IMR-90 (cell line): ENCODE data around the gene VRTN. TPM values are rescaled to one million over a fixed set of nuclear protein-coding genes. Genes with fewer than 3 reads are reported as not detected.

Source experiments
- ATAC-seq: fragments of 200-7000 bp; cut with Tn5 transposase; 2 replicates; pipeline ENCODE4 v1.9.1; 2020; ENCODE audit warnings: low read depth, mild to moderate bottlenecking, moderate library complexity
- BruUV-seq: library from RNA; stranded (reverse); fragments of 400-500 nt; replicated peaks from 2 replicates; lab custom pipeline; 2021; lab: Mats Ljungman, UMichigan
- CTCF ChIA-PET: fragments of 300-600 bp; formaldehyde crosslinking; extraction: SDS; loops from one replicate; lab custom pipeline; 2021; ENCODE audit warnings: antibody characterized with exemption; lab: Yijun Ruan, JAX
- POLR2A ChIA-PET: fragments of 300-600 bp; sonication (Branson Sonifier 250); formaldehyde crosslinking; loops from one replicate; lab custom pipeline; 2022; ENCODE audit warnings: antibody characterized with exemption; ENCODE audit not compliant: unreplicated experiment; lab: Charles Lee
- DNase-seq: peaks from one replicate; pipeline ENCODE4 v3.0.0; 2013
- H2AFZ ChIP-seq: replicated peaks from 2 replicates; pipeline ENCODE3; 2013; ENCODE audit warnings: low read length, mild to moderate bottlenecking; ENCODE audit not compliant: poor library complexity
- H2AK5ac ChIP-seq: 2 replicates; pipeline ENCODE4 v1.6.1; 2013; ENCODE audit warnings: low read depth, low read length, inconsistent platforms
- H2AK9ac ChIP-seq: replicated peaks from 2 replicates; pipeline ENCODE3; 2013; ENCODE audit warnings: mild to moderate bottlenecking, low read depth, low read length, moderate library complexity; ENCODE audit not compliant: poor library complexity
- H2BK120ac ChIP-seq: 2 replicates; pipeline ENCODE4 v1.6.1; 2013; ENCODE audit warnings: low read depth, low read length, inconsistent platforms
- H2BK15ac ChIP-seq: 3 replicates; pipeline ENCODE4 v1.6.1; 2013; ENCODE audit warnings: low read depth, low read length, inconsistent platforms
- H2BK20ac ChIP-seq: 2 replicates; pipeline ENCODE4 v1.6.1; 2013; ENCODE audit warnings: low read depth, mild to moderate bottlenecking, inconsistent platforms, low read length, moderate library complexity
- H2BK5ac ChIP-seq: 2 replicates; pipeline ENCODE4 v1.6.1; 2013; ENCODE audit warnings: mild to moderate bottlenecking, low read depth, low read length, inconsistent platforms; ENCODE audit not compliant: poor library complexity, severe bottlenecking
- H3K14ac ChIP-seq: replicated peaks from 2 replicates; pipeline ENCODE4 v1.6.1; 2013; ENCODE audit warnings: low read depth, low read length, inconsistent platforms
- H3K18ac ChIP-seq: 2 replicates; pipeline ENCODE4 v1.6.1; 2013; ENCODE audit warnings: low read depth, low read length, control low read depth
- H3K23ac ChIP-seq: 2 replicates; pipeline ENCODE4 v1.6.1; 2013; ENCODE audit warnings: low read depth, low read length, inconsistent platforms
- H3K27ac ChIP-seq: 2 replicates; pipeline ENCODE4 v1.5.1; 2013; ENCODE audit warnings: mild to moderate bottlenecking, control low read depth, low read length; ENCODE audit not compliant: insufficient read depth
- H3K27me3 ChIP-seq: 2 replicates; pipeline ENCODE4 v1.6.1; 2013; ENCODE audit warnings: low read length; ENCODE audit not compliant: control insufficient read depth, insufficient read depth
- H3K36me3 ChIP-seq: 2 replicates; pipeline ENCODE4 v1.6.1; 2013; ENCODE audit warnings: low read length, mixed read lengths; ENCODE audit not compliant: control insufficient read depth, insufficient read depth
- H3K4ac ChIP-seq: 2 replicates; pipeline ENCODE4 v1.6.1; 2013; ENCODE audit warnings: low read depth, low read length, inconsistent platforms
- H3K4me1 ChIP-seq: 2 replicates; pipeline ENCODE4 v1.6.1; 2013; ENCODE audit warnings: low read length, mixed read lengths; ENCODE audit not compliant: control insufficient read depth, insufficient read depth
- H3K4me2 ChIP-seq: 2 replicates; pipeline ENCODE4 v1.6.1; 2013; ENCODE audit warnings: low read depth, mild to moderate bottlenecking, control low read depth, low read length, moderate library complexity
- H3K4me3 ChIP-seq: 2 replicates; pipeline ENCODE4 v1.5.1; 2013; ENCODE audit warnings: low read depth, mild to moderate bottlenecking, control low read depth, low read length, moderate library complexity; ENCODE audit not compliant: insufficient read depth
- H3K56ac ChIP-seq: 2 replicates; pipeline ENCODE4 v1.6.1; 2013; ENCODE audit warnings: low read length, inconsistent platforms; ENCODE audit not compliant: insufficient read depth; ENCODE audit errors: extremely low read depth
- H3K79me1 ChIP-seq, 2 experiments: 2 replicates each; pipeline ENCODE4 v1.6.1; 2013; ENCODE audit warnings: low read length in 2 of 2, inconsistent platforms in 1 of 2, low read depth in 1 of 2
- H3K9ac ChIP-seq: 2 replicates; pipeline ENCODE4 v1.6.1; 2013; ENCODE audit warnings: low read depth, low read length, control low read depth
- H3K9me1 ChIP-seq: 2 replicates; pipeline ENCODE4 v1.6.1; 2013; ENCODE audit warnings: low read length, inconsistent platforms; ENCODE audit not compliant: insufficient read depth
- H3K9me3 ChIP-seq: 2 replicates; pipeline ENCODE4 v1.6.1; 2013; ENCODE audit warnings: low read length; ENCODE audit not compliant: control insufficient read depth, insufficient read depth
- H4K20me1 ChIP-seq: 2 replicates; pipeline ENCODE4 v1.6.1; 2013; ENCODE audit warnings: low read length, inconsistent platforms; ENCODE audit not compliant: insufficient read depth
- H4K5ac ChIP-seq: 2 replicates; pipeline ENCODE4 v1.6.1; 2013; ENCODE audit warnings: mild to moderate bottlenecking, low read depth, low read length, control low read depth
- H4K8ac ChIP-seq, 2 experiments: 2 replicates each; pipeline ENCODE4 v1.6.1; 2013; ENCODE audit warnings: low read depth in 2 of 2, low read length in 2 of 2, control low read depth in 1 of 2, inconsistent platforms in 1 of 2
- H4K91ac ChIP-seq: 2 replicates; pipeline ENCODE4 v1.6.1; 2013; ENCODE audit warnings: low read depth, low read length, inconsistent platforms; ENCODE audit not compliant: insufficient read depth
- BHLHE40 ChIP-seq: fragments of 150-350 bp; IDR thresholded peaks from 2 replicates; pipeline ENCODE4 v1.6.1; 2016; ENCODE audit warnings: mild to moderate bottlenecking, low read depth, low read length
- CEBPB ChIP-seq: IDR thresholded peaks from 2 replicates; pipeline ENCODE4 v1.6.1; 2012; ENCODE audit warnings: low read depth, low read length, improper control_type of control experiment
- CHD1 ChIP-seq: IDR thresholded peaks from 2 replicates; pipeline ENCODE4 v1.6.1; 2012; ENCODE audit warnings: low read depth, low read length, improper control_type of control experiment
- FOS ChIP-seq: fragments of 150-350 bp; IDR thresholded peaks from 2 replicates; pipeline ENCODE4 v1.6.1; 2016; ENCODE audit warnings: low read depth, low read length
- NFE2L2 ChIP-seq: fragments of 150-350 bp; IDR thresholded peaks from 2 replicates; pipeline ENCODE4 v1.6.1; 2016; ENCODE audit warnings: low read depth, mild to moderate bottlenecking, low read length
- POLR2A ChIP-seq: IDR thresholded peaks from 2 replicates; pipeline ENCODE4 v1.6.1; 2012; ENCODE audit warnings: mild to moderate bottlenecking, low read depth, low read length
- RAD21 ChIP-seq: IDR thresholded peaks from 2 replicates; pipeline ENCODE4 v1.6.1; 2012; ENCODE audit warnings: low read length, improper control_type of control experiment
- RCOR1 ChIP-seq: IDR thresholded peaks from 2 replicates; pipeline ENCODE4 v1.6.1; 2012; ENCODE audit warnings: mild to moderate bottlenecking, low read length, improper control_type of control experiment; ENCODE audit not compliant: insufficient replicate concordance
- RFX5 ChIP-seq: IDR thresholded peaks from 2 replicates; pipeline ENCODE4 v1.8.0; 2012; ENCODE audit warnings: low read depth, mild to moderate bottlenecking, low read length, moderate library complexity
- SMC3 ChIP-seq: fragments of 150-350 bp; IDR thresholded peaks from 2 replicates; pipeline ENCODE4 v1.6.1; 2016; ENCODE audit warnings: low read depth, mild to moderate bottlenecking, antibody characterized with exemption, low read length, moderate library complexity
- WGBS, 2 experiments: methylation state at CpG; one replicate each; pipeline versions ENCODE4 v1.1.5 to v1.1.7; 2013; ENCODE audit warnings: missing lambda C conversion rate in 2 of 2; ENCODE audit not compliant: insufficient read length in 1 of 2; ENCODE audit errors: extremely low coverage in 2 of 2; 5-methylcytosine and 5-hydroxymethylcytosine counted together
- dilution Hi-C: fragments of 300-500 bp; cut with HindIII; formaldehyde crosslinking; loops from one replicate; pipeline ENCODE4 v1.14.3; 2018; ENCODE audit warnings: low sequenced_read_pairs; ENCODE audit not compliant: unreplicated experiment
- in situ Hi-C: fragments of 300-500 bp; cut with MboI; formaldehyde crosslinking; loops from 3 replicates; pipeline ENCODE4 v1.14.3; 2019; ENCODE audit warnings: low sequenced_read_pairs, inconsistent platforms, mixed read lengths
- intact Hi-C: fragments of 100-400 bp; cut with micrococcal nuclease; formaldehyde crosslinking; loops from 2 replicates; pipeline ENCODE4 v1.10.0; 2022
- polyA plus RNA-seq, 3 experiments: library from polyadenylated mRNA; depleted of rRNA; stranded (reverse); fragments of >200 nt; gene quantifications; 2 replicates each; pipeline ENCODE4 v1.2.3, GENCODE V29; 2012; ENCODE audit warnings: low replicate concordance in 1 of 3
- total RNA-seq: library from RNA; depleted of rRNA; stranded (reverse); fragments of >200 nt; gene quantifications from 2 replicates; pipeline ENCODE4 v1.2.3, GENCODE V29; 2012
- TF ChIP-seq, protein P1 (sequence below): fragments of 150-350 bp; IDR thresholded peaks from 2 replicates; pipeline ENCODE4 v1.6.1; 2017; ENCODE audit warnings: mild to moderate bottlenecking, antibody characterized with exemption, low read length, low read depth
- TF ChIP-seq, protein P2 (sequence below): fragments of 150-350 bp; IDR thresholded peaks from 2 replicates; pipeline ENCODE4 v1.6.1; 2016; ENCODE audit warnings: low read depth, mild to moderate bottlenecking, low read length, moderate library complexity, borderline replicate concordance
- TF ChIP-seq, protein P3 (sequence below): conservative IDR thresholded peaks from 2 replicates; pipeline ENCODE4 v1.5.1; 2012; ENCODE audit warnings: mild to moderate bottlenecking, low read depth, low read length, improper control_type of control experiment

The VRTN gene
- total and polyA plus RNA-seq, 2 of the 4 experiments (the other 2 are of a cell fraction), result not detected

DNA sequence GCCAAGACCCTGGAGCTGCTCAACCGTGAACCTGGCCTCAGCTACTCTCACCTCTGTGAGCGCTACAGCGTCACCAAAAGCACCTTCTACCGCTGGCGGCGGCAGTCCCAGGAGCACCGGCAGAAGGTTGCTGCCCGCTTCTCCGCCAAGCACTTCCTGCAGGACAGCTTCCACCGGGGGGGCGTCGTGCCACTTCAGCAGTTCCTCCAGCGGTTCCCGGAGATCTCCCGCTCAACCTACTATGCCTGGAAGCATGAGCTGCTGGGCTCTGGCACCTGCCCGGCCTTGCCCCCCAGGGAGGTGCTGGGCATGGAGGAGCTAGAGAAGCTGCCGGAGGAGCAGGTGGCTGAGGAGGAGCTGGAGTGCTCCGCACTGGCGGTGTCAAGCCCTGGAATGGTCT, 9.3 kb downstream of the VRTN start:
- no peak for DNase-seq
- Histone ChIP-seq H2AK5ac (no peak overlapping the region), H3K4me3 (no peak overlapping the region), H2AFZ (no peak overlapping the region), H2BK5ac (no peak overlapping the region), H4K20me1 (no peaks in the 10 kb centered on the region), H3K27me3 (peaks cover 42% of the 10 kb centered on the region), H2BK120ac (no peak overlapping the region), H2BK15ac (no peak overlapping the region), H3K14ac (no peak overlapping the region), H3K4me1 (no peaks in the 10 kb centered on the region), H3K4ac (no peak overlapping the region), H4K8ac (no peak overlapping the region), H3K27ac (no peak overlapping the region), H3K18ac (no peak overlapping the region), H2AK9ac (no peak overlapping the region), H4K91ac (no peak overlapping the region), H3K36me3 (no peaks in the 10 kb centered on the region), H2BK20ac (no peak overlapping the region), H3K56ac (no peak overlapping the region), H3K9me1 (no peaks in the 10 kb centered on the region), H3K4me2 (no peak overlapping the region), H4K5ac (no peak overlapping the region), H3K23ac (no peak overlapping the region), H3K9me3 (no peaks in the 10 kb centered on the region), H3K9ac (no peak overlapping the region), H3K79me1 (no peaks in the 10 kb centered on the region)
- no peak for TF ChIP-seq SMC3
- no peak for TF ChIP-seq BHLHE40
- TF ChIP-seq NFE2L2, result no peak
- no peak for TF ChIP-seq RCOR1
- TF ChIP-seq, protein P1, sequence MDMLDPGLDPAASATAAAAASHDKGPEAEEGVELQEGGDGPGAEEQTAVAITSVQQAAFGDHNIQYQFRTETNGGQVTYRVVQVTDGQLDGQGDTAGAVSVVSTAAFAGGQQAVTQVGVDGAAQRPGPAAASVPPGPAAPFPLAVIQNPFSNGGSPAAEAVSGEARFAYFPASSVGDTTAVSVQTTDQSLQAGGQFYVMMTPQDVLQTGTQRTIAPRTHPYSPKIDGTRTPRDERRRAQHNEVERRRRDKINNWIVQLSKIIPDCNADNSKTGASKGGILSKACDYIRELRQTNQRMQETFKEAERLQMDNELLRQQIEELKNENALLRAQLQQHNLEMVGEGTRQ, result no peak
- no peak for TF ChIP-seq FOS
- TF ChIP-seq POLR2A, result no peak
- no peak for TF ChIP-seq CEBPB
- no peak for TF ChIP-seq RFX5
- no peak for TF ChIP-seq RAD21
- no peak for TF ChIP-seq CHD1
- TF ChIP-seq, protein P2, sequence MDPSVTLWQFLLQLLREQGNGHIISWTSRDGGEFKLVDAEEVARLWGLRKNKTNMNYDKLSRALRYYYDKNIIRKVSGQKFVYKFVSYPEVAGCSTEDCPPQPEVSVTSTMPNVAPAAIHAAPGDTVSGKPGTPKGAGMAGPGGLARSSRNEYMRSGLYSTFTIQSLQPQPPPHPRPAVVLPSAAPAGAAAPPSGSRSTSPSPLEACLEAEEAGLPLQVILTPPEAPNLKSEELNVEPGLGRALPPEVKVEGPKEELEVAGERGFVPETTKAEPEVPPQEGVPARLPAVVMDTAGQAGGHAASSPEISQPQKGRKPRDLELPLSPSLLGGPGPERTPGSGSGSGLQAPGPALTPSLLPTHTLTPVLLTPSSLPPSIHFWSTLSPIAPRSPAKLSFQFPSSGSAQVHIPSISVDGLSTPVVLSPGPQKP, result no peak
- TF ChIP-seq, protein P3, sequence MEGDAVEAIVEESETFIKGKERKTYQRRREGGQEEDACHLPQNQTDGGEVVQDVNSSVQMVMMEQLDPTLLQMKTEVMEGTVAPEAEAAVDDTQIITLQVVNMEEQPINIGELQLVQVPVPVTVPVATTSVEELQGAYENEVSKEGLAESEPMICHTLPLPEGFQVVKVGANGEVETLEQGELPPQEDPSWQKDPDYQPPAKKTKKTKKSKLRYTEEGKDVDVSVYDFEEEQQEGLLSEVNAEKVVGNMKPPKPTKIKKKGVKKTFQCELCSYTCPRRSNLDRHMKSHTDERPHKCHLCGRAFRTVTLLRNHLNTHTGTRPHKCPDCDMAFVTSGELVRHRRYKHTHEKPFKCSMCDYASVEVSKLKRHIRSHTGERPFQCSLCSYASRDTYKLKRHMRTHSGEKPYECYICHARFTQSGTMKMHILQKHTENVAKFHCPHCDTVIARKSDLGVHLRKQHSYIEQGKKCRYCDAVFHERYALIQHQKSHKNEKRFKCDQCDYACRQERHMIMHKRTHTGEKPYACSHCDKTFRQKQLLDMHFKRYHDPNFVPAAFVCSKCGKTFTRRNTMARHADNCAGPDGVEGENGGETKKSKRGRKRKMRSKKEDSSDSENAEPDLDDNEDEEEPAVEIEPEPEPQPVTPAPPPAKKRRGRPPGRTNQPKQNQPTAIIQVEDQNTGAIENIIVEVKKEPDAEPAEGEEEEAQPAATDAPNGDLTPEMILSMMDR, result no peak
- BruUV-seq, result no TSS peak
- CTCF ChIA-PET, result interaction anchor here (0.6 kb wide), 1 partner anchor 67 kb away, joined by 5 read pairs; no protein-coding TSS in a partner anchor
- dilution Hi-C loops (no loop called here), in situ Hi-C loops (no loop called here), intact Hi-C loops (no loop called here)
- ATAC-seq, result no peak
- WGBS, 2 experiments, result 89% methylated on average over 12 of the region's 19 CpGs; no CpG with 5 or more reads in 1 of the 2 experiments
- POLR2A ChIA-PET, result no interaction called here
